HCT116 (cell line): ENCODE data around the gene RANBP10. TPM values are rescaled to one million over a fixed set of nuclear protein-coding genes. Genes with fewer than 3 reads are reported as not detected.

Experiments
- ATAC-seq: fragments of 200-7000 bp; cut with Tn5 transposase; 2 replicates; pipeline ENCODE4 v1.9.1; 2020; ENCODE audit warnings: mild to moderate bottlenecking, moderate library complexity
- BruUV-seq: library from RNA; stranded (reverse); fragments of 400-500 nt; replicated peaks from 2 replicates; lab custom pipeline; 2021; lab: Mats Ljungman, UMichigan
- CTCF ChIA-PET: fragments of 300-600 bp; sonication (Branson Sonifier 250); formaldehyde crosslinking; loops from one replicate; lab custom pipeline; 2021; ENCODE audit warnings: antibody characterized with exemption; lab: Charles Lee
- POLR2A ChIA-PET: fragments of 300-600, 350-600 bp; sonication (Branson Sonifier 250); formaldehyde crosslinking; loops from one replicate; lab custom pipeline; 2021; ENCODE audit warnings: antibody characterized with exemption; lab: Charles Lee
- RAD21 ChIA-PET, 2 experiments: fragments of 300-600 bp; sonication (Branson Sonifier 250); formaldehyde crosslinking; loops; one replicate each; lab custom pipeline; 2023; ENCODE audit warnings: low total read pairs in 2 of 2; ENCODE audit not compliant: uncharacterized antibody in 2 of 2, unreplicated experiment in 2 of 2, low non-redundant PET in 1 of 2; lab: Charles Lee
- DNase-seq: peaks from one replicate; pipeline ENCODE4 v3.0.0-alpha.2; 2010; ENCODE audit warnings: low read depth, low spot score
- H2AFZ ChIP-seq: fragments of 200-600 bp; shearing (Covaris generic), sonication (generic); 2 replicates; pipeline ENCODE4 v1.6.1; 2017; ENCODE audit warnings: low read depth, mixed run types, mixed read lengths, antibody characterized with exemption, low read length; ENCODE audit not compliant: poor library complexity, severe bottlenecking
- H3K27ac ChIP-seq: 2 replicates; pipeline ENCODE4 v1.5.1; 2012; ENCODE audit warnings: low read depth, low read length
- H3K27me3 ChIP-seq: fragments of 200-600 bp; sonication (generic); 2 replicates; pipeline ENCODE4 v1.6.1; 2016; ENCODE audit warnings: mixed run types, low read length, mixed read lengths; ENCODE audit not compliant: insufficient read depth
- H3K36me3 ChIP-seq, 2 experiments: fragments of 200-500 bp in 1 of 2; fragments of 200-600 bp in 1 of 2; sonication (Bioruptor generic) in 1 of 2; sonication (generic) in 1 of 2; 2 replicates each; pipeline versions ENCODE4 v1.5.1 to v1.6.1; 2014 to 2016; ENCODE audit warnings: low read length in 2 of 2, inconsistent platforms in 1 of 2, mixed read lengths in 1 of 2, mixed run types in 1 of 2; ENCODE audit not compliant: insufficient read depth in 2 of 2, control insufficient read depth in 1 of 2
- H3K4me1 ChIP-seq, 2 experiments: fragments of 200-600 bp in 1 of 2; sonication (generic) in 1 of 2; 2 replicates each; pipeline versions ENCODE4 v1.5.1 to v1.6.1; 2012 to 2017; ENCODE audit warnings: low read length in 2 of 2, inconsistent platforms in 1 of 2, mild to moderate bottlenecking in 1 of 2, mixed read lengths in 1 of 2, mixed run types in 1 of 2, moderate library complexity in 1 of 2; ENCODE audit not compliant: insufficient read depth in 2 of 2, control insufficient read depth in 1 of 2
- H3K4me2 ChIP-seq: fragments of 200-600 bp; sonication (generic); 2 replicates; pipeline ENCODE4 v1.6.1; 2017; ENCODE audit warnings: mixed run types, low read length, mixed read lengths
- H3K4me3 ChIP-seq, 2 experiments: fragments of 200-600 bp in 1 of 2; sonication (generic) in 1 of 2; replicated peaks in 1 of 2; 2 replicates each; pipeline ENCODE4 v1.5.1; 2011 to 2016; ENCODE audit warnings: low read length in 2 of 2, control low read depth in 1 of 2, low read depth in 1 of 2, mild to moderate bottlenecking in 1 of 2, mixed read lengths in 1 of 2, mixed run types in 1 of 2
- H3K79me2 ChIP-seq: fragments of 200-600 bp; sonication (generic); 2 replicates; pipeline ENCODE4 v1.6.1; 2017; ENCODE audit warnings: mild to moderate bottlenecking, mixed run types, low read length, moderate library complexity, mixed read lengths; ENCODE audit not compliant: insufficient read depth
- H3K9ac ChIP-seq: fragments of 200-600 bp; sonication (generic); 2 replicates; pipeline ENCODE4 v1.6.1; 2016; ENCODE audit warnings: low read length, mixed read lengths
- H3K9me2 ChIP-seq: fragments of 200-600 bp; sonication (generic), shearing (Covaris generic); 2 replicates; pipeline ENCODE4 v1.6.1; 2017; ENCODE audit warnings: mixed run types, mild to moderate bottlenecking, moderate library complexity; ENCODE audit not compliant: insufficient read depth
- H3K9me3 ChIP-seq, 2 experiments: fragments of 200-500 bp in 1 of 2; fragments of 200-600 bp in 1 of 2; sonication (Bioruptor generic) in 1 of 2; sonication (generic) in 1 of 2; 2 replicates each; pipeline ENCODE4 v1.6.1; 2014 to 2017; ENCODE audit warnings: low read length in 2 of 2, mixed read lengths in 2 of 2, inconsistent platforms in 1 of 2, low read depth in 1 of 2, mild to moderate bottlenecking in 1 of 2, mixed run types in 1 of 2, moderate library complexity in 1 of 2; ENCODE audit not compliant: control insufficient read depth in 1 of 2, insufficient read depth in 1 of 2
- H4K20me1 ChIP-seq: fragments of 200-600 bp; sonication (generic), shearing (Covaris generic); 2 replicates; pipeline ENCODE4 v1.6.1; 2017; ENCODE audit warnings: mixed run types, mild to moderate bottlenecking, moderate library complexity; ENCODE audit not compliant: insufficient read depth
- CBX3 ChIP-seq: IDR thresholded peaks from 2 replicates; pipeline ENCODE4 v1.6.1; 2012; ENCODE audit warnings: low read depth
- EZH2 ChIP-seq: fragments of 200-600 bp; sonication (generic); IDR thresholded peaks from 2 replicates; pipeline ENCODE4 v1.6.1; 2017; ENCODE audit warnings: antibody characterized with exemption, mixed run types
- EZH2phosphoT487 ChIP-seq: fragments of 200-600 bp; IDR thresholded peaks from 2 replicates; pipeline ENCODE4 v1.6.1; 2018; ENCODE audit warnings: antibody characterized with exemption, borderline replicate concordance
- JUND ChIP-seq: IDR thresholded peaks from 2 replicates; pipeline ENCODE4 v1.6.1; 2012
- POLR2A ChIP-seq: IDR thresholded peaks from 2 replicates; pipeline ENCODE4 v1.7.0; 2011; ENCODE audit warnings: borderline replicate concordance; ENCODE audit not compliant: insufficient read depth, insufficient read length; ENCODE audit errors: extremely low read depth
- POLR2AphosphoS5 ChIP-seq: IDR thresholded peaks from 2 replicates; pipeline ENCODE4 v1.6.1; 2011; ENCODE audit warnings: mild to moderate bottlenecking, low read depth, low read length, moderate library complexity
- SP1 ChIP-seq: IDR thresholded peaks from 2 replicates; pipeline ENCODE4 v1.6.1; 2012; ENCODE audit warnings: low read depth
- SRF ChIP-seq: IDR thresholded peaks from 2 replicates; pipeline ENCODE4 v1.6.1; 2012; ENCODE audit warnings: low read depth
- TCF7L2 ChIP-seq: IDR thresholded peaks from 2 replicates; pipeline ENCODE4 v1.7.0; 2011; ENCODE audit warnings: borderline replicate concordance, inconsistent platforms; ENCODE audit not compliant: insufficient read depth, insufficient read length; ENCODE audit errors: extremely low read depth
- YY1 ChIP-seq: IDR thresholded peaks from 2 replicates; pipeline ENCODE4 v1.6.1; 2011; ENCODE audit warnings: low read length, low read depth, moderate library complexity, mild to moderate bottlenecking; ENCODE audit not compliant: insufficient replicate concordance; ENCODE audit errors: extremely low read depth
- intact Hi-C: fragments of 100-400 bp; cut with micrococcal nuclease; formaldehyde crosslinking; loops from 2 replicates; pipeline ENCODE4 v1.10.0; 2022
- total RNA-seq: library from RNA; stranded (reverse); gene quantifications from one replicate; pipeline ENCODE4 v1.2.1, GENCODE V29; 2021; ENCODE audit not compliant: unreplicated experiment
- TF ChIP-seq, protein P1 (sequence below): IDR thresholded peaks from 2 replicates; pipeline ENCODE4 v1.6.1; 2012

Gene RANBP10
- total RNA-seq, 1 experiment from 2014 or later: 16.9 TPM

DNA sequence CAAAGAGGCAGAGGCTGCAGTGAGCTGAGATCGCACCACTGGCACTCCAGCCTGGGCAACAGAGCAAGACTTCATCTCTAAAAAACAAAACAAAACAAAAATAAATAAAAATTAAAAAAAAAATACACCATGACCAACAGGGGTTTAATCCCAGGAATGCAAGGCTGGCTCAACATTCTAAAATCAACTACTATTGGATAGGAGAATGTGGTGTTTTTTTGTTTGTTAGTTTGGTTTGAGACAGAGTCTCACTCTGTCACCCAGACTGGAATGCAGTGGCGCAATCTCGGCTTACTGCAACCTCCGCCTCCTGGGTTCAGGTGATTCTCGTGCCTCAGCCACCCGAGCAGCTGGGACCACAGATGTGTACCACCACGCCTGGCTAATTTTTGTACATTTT lies 107.1 kb downstream of the RANBP10 start:
- ChIA-PET RAD21 (interaction anchor here in 1 of 2 experiments (0.6 kb wide), 1 partner anchor 142 kb away, joined by 4 read pairs; no protein-coding TSS in a partner anchor), CTCF (no interaction called here), POLR2A (no interaction called here)
- Histone ChIP-seq H3K79me2 (peaks cover 34% of the 10 kb centered on the region), H3K4me2 (no peak overlapping the region), H4K20me1 (no peaks in the 10 kb centered on the region), H3K36me3 (no peaks in the 10 kb centered on the region), H3K9me2 (no peaks in the 10 kb centered on the region), H3K9me3 (peaks cover 0 to 5% of the 10 kb centered on the region in 2 experiments; a peak in 1 of 4 replicates), H3K4me1 (no peaks in the 10 kb centered on the region), H3K9ac (no peak overlapping the region), H3K27ac (no peak overlapping the region), H3K4me3 (no peak overlapping the region), H2AFZ (no peak overlapping the region), H3K27me3 (no peaks in the 10 kb centered on the region)
- ATAC-seq (no peak), DNase-seq (no peak)
- no TSS peak for BruUV-seq
- TF ChIP-seq CBX3: no peak
- no peak for TF ChIP-seq JUND
- no peak for TF ChIP-seq EZH2
- TF ChIP-seq SRF: no peak
- no peak for TF ChIP-seq TCF7L2
- TF ChIP-seq POLR2AphosphoS5: no peak
- TF ChIP-seq SP1: no peak
- TF ChIP-seq, protein P1, sequence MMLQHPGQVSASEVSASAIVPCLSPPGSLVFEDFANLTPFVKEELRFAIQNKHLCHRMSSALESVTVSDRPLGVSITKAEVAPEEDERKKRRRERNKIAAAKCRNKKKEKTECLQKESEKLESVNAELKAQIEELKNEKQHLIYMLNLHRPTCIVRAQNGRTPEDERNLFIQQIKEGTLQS: no peak
- TF ChIP-seq YY1: no peak
- TF ChIP-seq POLR2A: no peak
- no peak for TF ChIP-seq EZH2phosphoT487
- intact Hi-C loops: no loop called here
